ENCODE measurements around the gene GPR25.

The GPR25 gene

GRCh38 chr1:200890027-200890426, 17.2 kb downstream of the GPR25 start:
- no peaks in the 10 kb centered on the region for H3K27me3 ChIP-seq (ENCODE audit: insufficient read depth, low read length, poor library complexity, severe bottlenecking)
- H3F3A ChIP-seq (ENCODE audit: low read depth), result peaks cover 18% of the 10 kb centered on the region
- no peaks in the 10 kb centered on the region for H4K20me1 ChIP-seq (ENCODE audit: insufficient read depth, low read length, poor library complexity, severe bottlenecking)
- no peak overlapping the region for H3K4me2 ChIP-seq (ENCODE audit: low read depth, low read length, poor library complexity, severe bottlenecking)
- no peaks in the 10 kb centered on the region for H3K9me2 ChIP-seq (replicated peaks; ENCODE audit: low read depth, low read length)
- H3K4me1 ChIP-seq (ENCODE audit: insufficient read depth, low read length, poor library complexity, severe bottlenecking), result peaks cover 66% of the 10 kb centered on the region
- H3K9me3 ChIP-seq (ENCODE audit: insufficient read depth, low read depth, low read length), result no peaks in the 10 kb centered on the region
- peak overlapping the region; percentile 94 for H3K9ac ChIP-seq (ENCODE audit: low read depth, low read length, poor library complexity, severe bottlenecking)
- no peaks in the 10 kb centered on the region for H3K36me3 ChIP-seq (ENCODE audit: insufficient read depth, low read length)
- H3K4me3 ChIP-seq (ENCODE audit: low read length, poor library complexity, severe bottlenecking), result no peak overlapping the region
- H3K79me2 ChIP-seq (ENCODE audit: insufficient read depth, low read length), result peaks cover 14% of the 10 kb centered on the region
- no peak for TF ChIP-seq EZH2phosphoT487 (IDR thresholded peaks at IDR 0.05; ENCODE audit: borderline replicate concordance)
- TF ChIP-seq, protein P1, sequence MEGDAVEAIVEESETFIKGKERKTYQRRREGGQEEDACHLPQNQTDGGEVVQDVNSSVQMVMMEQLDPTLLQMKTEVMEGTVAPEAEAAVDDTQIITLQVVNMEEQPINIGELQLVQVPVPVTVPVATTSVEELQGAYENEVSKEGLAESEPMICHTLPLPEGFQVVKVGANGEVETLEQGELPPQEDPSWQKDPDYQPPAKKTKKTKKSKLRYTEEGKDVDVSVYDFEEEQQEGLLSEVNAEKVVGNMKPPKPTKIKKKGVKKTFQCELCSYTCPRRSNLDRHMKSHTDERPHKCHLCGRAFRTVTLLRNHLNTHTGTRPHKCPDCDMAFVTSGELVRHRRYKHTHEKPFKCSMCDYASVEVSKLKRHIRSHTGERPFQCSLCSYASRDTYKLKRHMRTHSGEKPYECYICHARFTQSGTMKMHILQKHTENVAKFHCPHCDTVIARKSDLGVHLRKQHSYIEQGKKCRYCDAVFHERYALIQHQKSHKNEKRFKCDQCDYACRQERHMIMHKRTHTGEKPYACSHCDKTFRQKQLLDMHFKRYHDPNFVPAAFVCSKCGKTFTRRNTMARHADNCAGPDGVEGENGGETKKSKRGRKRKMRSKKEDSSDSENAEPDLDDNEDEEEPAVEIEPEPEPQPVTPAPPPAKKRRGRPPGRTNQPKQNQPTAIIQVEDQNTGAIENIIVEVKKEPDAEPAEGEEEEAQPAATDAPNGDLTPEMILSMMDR (conservative IDR thresholded peaks at IDR 0.05; ENCODE audit: low read length), result no peak
- H2AFZ ChIP-seq (ENCODE audit: low read length), result no peak overlapping the region

- no peak for TF ChIP-seq EZH2phosphoT487 (IDR thresholded peaks at IDR 0.05; ENCODE audit: borderline replicate concordance)
- TF ChIP-seq, protein P1 (conservative IDR thresholded peaks at IDR 0.05; ENCODE audit: low read length), result no peak
- H2AFZ ChIP-seq (ENCODE audit: low read length), result no peak overlapping the region
- no peaks in the 10 kb centered on the region for H3K9me2 ChIP-seq (replicated peaks; ENCODE audit: low read depth, low read length)
- H3K27me3 ChIP-seq (ENCODE audit: insufficient read depth, low read length, poor library complexity, severe bottlenecking), result no peaks in the 10 kb centered on the region
- peaks cover 14% of the 10 kb centered on the region for H3K79me2 ChIP-seq (ENCODE audit: insufficient read depth, low read length)
- H4K20me1 ChIP-seq (ENCODE audit: insufficient read depth, low read length, poor library complexity, severe bottlenecking), result no peaks in the 10 kb centered on the region
- no peak overlapping the region for H3K4me3 ChIP-seq (ENCODE audit: low read length, poor library complexity, severe bottlenecking)
- H3K4me1 ChIP-seq (ENCODE audit: insufficient read depth, low read length, poor library complexity, severe bottlenecking), result peaks cover 67% of the 10 kb centered on the region
- no peaks in the 10 kb centered on the region for H3K9me3 ChIP-seq (ENCODE audit: insufficient read depth, low read depth, low read length)
- H3K4me2 ChIP-seq (ENCODE audit: low read depth, low read length, poor library complexity, severe bottlenecking), result no peak overlapping the region
- H3K9ac ChIP-seq (ENCODE audit: low read depth, low read length, poor library complexity, severe bottlenecking), result no peak overlapping the region
- no peaks in the 10 kb centered on the region for H3K36me3 ChIP-seq (ENCODE audit: insufficient read depth, low read length)
- peaks cover 10% of the 10 kb centered on the region for H3F3A ChIP-seq (ENCODE audit: low read depth)
Observed at GRCh38 chr1:200890818-200891773, 18.3 kb downstream of the GPR25 start.

DNA sequence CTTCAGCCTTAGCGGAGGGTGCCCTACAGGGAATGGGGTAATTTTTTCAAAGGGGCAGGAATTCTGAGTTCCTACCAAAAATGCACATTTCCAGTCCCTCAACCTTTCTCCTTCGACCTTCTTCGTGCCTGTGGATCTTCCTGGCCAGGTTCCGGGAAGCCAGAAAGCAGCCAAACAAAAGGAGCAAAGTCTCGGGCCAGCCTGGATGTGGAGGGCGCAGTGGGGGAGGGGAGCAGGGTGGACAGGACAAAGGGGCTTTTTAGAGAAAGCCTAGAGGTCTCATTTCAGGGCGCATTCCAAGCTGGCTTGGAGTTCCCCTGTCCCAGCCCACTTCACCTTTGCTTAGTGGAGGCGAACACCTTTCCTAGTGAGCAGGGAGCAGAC, 19.0 kb downstream of the GPR25 start:
- no peak overlapping the region for H3K4me2 ChIP-seq (ENCODE audit: low read depth, low read length, poor library complexity, severe bottlenecking)
- H3F3A ChIP-seq (ENCODE audit: low read depth), result peaks cover 9% of the 10 kb centered on the region
- no peak for TF ChIP-seq EZH2phosphoT487 (IDR thresholded peaks at IDR 0.05; ENCODE audit: borderline replicate concordance)
- TF ChIP-seq, protein P1 (conservative IDR thresholded peaks at IDR 0.05; ENCODE audit: low read length), result no peak
- no peaks in the 10 kb centered on the region for H3K27me3 ChIP-seq (ENCODE audit: insufficient read depth, low read length, poor library complexity, severe bottlenecking)
- H3K36me3 ChIP-seq (ENCODE audit: insufficient read depth, low read length), result no peaks in the 10 kb centered on the region
- H3K79me2 ChIP-seq (ENCODE audit: insufficient read depth, low read length), result peaks cover 9% of the 10 kb centered on the region
- no peak overlapping the region for H3K9ac ChIP-seq (ENCODE audit: low read depth, low read length, poor library complexity, severe bottlenecking)
- H3K4me1 ChIP-seq (ENCODE audit: insufficient read depth, low read length, poor library complexity, severe bottlenecking), result peaks cover 68% of the 10 kb centered on the region
- no peaks in the 10 kb centered on the region for H3K9me3 ChIP-seq (ENCODE audit: insufficient read depth, low read depth, low read length)
- H2AFZ ChIP-seq (ENCODE audit: low read length), result no peak overlapping the region
- no peak overlapping the region for H3K4me3 ChIP-seq (ENCODE audit: low read length, poor library complexity, severe bottlenecking)
- H4K20me1 ChIP-seq (ENCODE audit: insufficient read depth, low read length, poor library complexity, severe bottlenecking), result no peaks in the 10 kb centered on the region
- H3K9me2 ChIP-seq (replicated peaks; ENCODE audit: low read depth, low read length), result no peaks in the 10 kb centered on the region
